SK-N-SH treated with all-trans-retinoic acid at 6 μM for 48 hours (cell line): Measurements from ENCODE around the gene BOK.

Experiments used
- ARNTL ChIP-seq: fragments of 450-650 bp; formaldehyde crosslinking; IDR thresholded peaks from 2 replicates; pipeline ENCODE4 v1.5.0; 2020; ENCODE audit warnings: low read depth, mild to moderate bottlenecking, moderate library complexity, borderline replicate concordance
- PATZ1 ChIP-seq: fragments of 250-450 bp; sonication (Bioruptor Pico); IDR thresholded peaks from 2 replicates; pipeline ENCODE4 v1.8.0; 2020; ENCODE audit warnings: mild to moderate bottlenecking, moderate library complexity, borderline replicate concordance
- SNAI2 ChIP-seq: fragments of 250-450 bp; sonication (Bioruptor Pico); IDR thresholded peaks from 2 replicates; pipeline ENCODE4 v1.5.0; 2020; ENCODE audit warnings: mild to moderate bottlenecking, moderate library complexity
- ZC3H10 ChIP-seq: fragments of 250-450 bp; sonication (Bioruptor Pico); IDR thresholded peaks from 2 replicates; pipeline ENCODE4 v1.5.1; 2021; ENCODE audit warnings: mild to moderate bottlenecking, moderate library complexity
- ZFP30 ChIP-seq: fragments of 450-650 bp; formaldehyde crosslinking; IDR thresholded peaks from 2 replicates; pipeline ENCODE4 v1.5.0; 2022; ENCODE audit warnings: mild to moderate bottlenecking, moderate library complexity
- ZNF8 ChIP-seq: fragments of 450-650 bp; formaldehyde crosslinking; IDR thresholded peaks from 2 replicates; pipeline ENCODE4 v1.5.0; 2020; ENCODE audit warnings: mild to moderate bottlenecking, moderate library complexity

GRCh38 chr2:241538838-241539615 is 19.5 kb upstream of the BOK start:
- no peak for TF ChIP-seq PATZ1 (CRISPR knock-in tag)
- TF ChIP-seq SNAI2 (CRISPR knock-in tag): no peak
- no peak for TF ChIP-seq ZC3H10 (CRISPR knock-in tag)
- no peak for TF ChIP-seq ARNTL
- no peak for TF ChIP-seq ZNF8 (CRISPR knock-in tag)
- no peak for TF ChIP-seq ZFP30 (CRISPR knock-in tag)
